Measurements from ENCODE around the gene FKBP15. TPM values are rescaled to one million over a fixed set of nuclear protein-coding genes. Genes with fewer than 3 reads are reported as not detected.

Gene FKBP15
- total RNA-seq, 4 donors from 2014 or later, result 18.1 to 23.0 (median 20.6) TPM

- Histone ChIP-seq H3K4me1 (no peaks in the 10 kb centered on the region), H3K27ac (replicated peaks in 1 of 4) (no peak overlapping the region), H3K4me3 (no peak overlapping the region), H3K9me3 (no peaks in the 10 kb centered on the region), H3K27me3 (no peaks in the 10 kb centered on the region), H3K36me3 (peaks cover 63 to 100% (median 91%) of the 10 kb centered on the region in 4 donors)
- peak; percentile 24 for DNase-seq (ENCODE audit: extremely low spot score)
- intact Hi-C loops (cut with DNase I), result no loop called here
- WGBS, result 95% methylated on average over 2 of the region's 2 CpGs
- no peak for TF ChIP-seq EP300 (IDR thresholded peaks at IDR 0.05)
- TF ChIP-seq CTCF (IDR thresholded peaks at IDR 0.05), result no peak
- no peak for TF ChIP-seq POLR2AphosphoS5 (IDR thresholded peaks at IDR 0.05)
- TF ChIP-seq POLR2A (IDR thresholded peaks at IDR 0.05; ENCODE audit: low read depth), result no peak
Observed at GRCh38 chr9:113183956-113184488, 37.1 kb downstream of the FKBP15 start.

GRCh38 chr9:113181165-113181564 lies 39.9 kb downstream of the FKBP15 start:
- Histone ChIP-seq H3K4me1 (no peaks in the 10 kb centered on the region), H3K4me3 (no peak overlapping the region), H3K27ac (replicated peaks in 1 of 4) (no peak overlapping the region), H3K9me3 (no peaks in the 10 kb centered on the region), H3K36me3 (peaks cover 62 to 100% (median 95%) of the 10 kb centered on the region in 4 donors), H3K27me3 (no peaks in the 10 kb centered on the region)
- intact Hi-C loops (cut with DNase I), result no loop called here
- peak; percentile 14 for DNase-seq (ENCODE audit: extremely low spot score)
- TF ChIP-seq CTCF (IDR thresholded peaks at IDR 0.05), result no peak
- no peak for TF ChIP-seq POLR2AphosphoS5 (IDR thresholded peaks at IDR 0.05)
- no peak for TF ChIP-seq EP300 (IDR thresholded peaks at IDR 0.05)
- TF ChIP-seq POLR2A (IDR thresholded peaks at IDR 0.05; ENCODE audit: low read depth), result no peak

GRCh38 chr9:113179839-113180238 lies 41.2 kb downstream of the FKBP15 start:
- TF ChIP-seq EP300 (IDR thresholded peaks at IDR 0.05) (no peak), CTCF (IDR thresholded peaks at IDR 0.05) (no peak), POLR2AphosphoS5 (IDR thresholded peaks at IDR 0.05) (no peak), POLR2A (IDR thresholded peaks at IDR 0.05; ENCODE audit: low read depth) (no peak)
- Histone ChIP-seq H3K9me3 (no peaks in the 10 kb centered on the region), H3K4me3 (no peak overlapping the region), H3K27me3 (no peaks in the 10 kb centered on the region), H3K27ac (replicated peaks in 1 of 4) (no peak overlapping the region), H3K36me3 (peaks cover 57 to 99% (median 89%) of the 10 kb centered on the region in 4 donors), H3K4me1 (no peaks in the 10 kb centered on the region)
- peak; percentile 7 for DNase-seq (ENCODE audit: extremely low spot score)
- WGBS, result 0% methylated on average over 1 of the region's 1 CpG
- intact Hi-C loops (cut with DNase I), result no loop called here

- WGBS, result 94% methylated on average over 1 of the region's 1 CpG
- Histone ChIP-seq H3K27ac (replicated peaks in 1 of 4) (no peak overlapping the region), H3K4me1 (no peaks in the 10 kb centered on the region), H3K27me3 (no peaks in the 10 kb centered on the region), H3K4me3 (no peak overlapping the region), H3K9me3 (no peaks in the 10 kb centered on the region), H3K36me3 (peaks cover 61 to 97% (median 86%) of the 10 kb centered on the region in 4 donors)
- intact Hi-C loops (cut with DNase I), result no loop called here
- TF ChIP-seq EP300 (IDR thresholded peaks at IDR 0.05) (no peak), POLR2A (IDR thresholded peaks at IDR 0.05; ENCODE audit: low read depth) (no peak), CTCF (IDR thresholded peaks at IDR 0.05) (no peak), POLR2AphosphoS5 (IDR thresholded peaks at IDR 0.05) (no peak)
- peak; percentile 7 for DNase-seq (ENCODE audit: extremely low spot score)
Observed at GRCh38 chr9:113178087-113178486, 43.0 kb downstream of the FKBP15 start.

- H3K27me3 ChIP-seq, result no peaks in the 10 kb centered on the region
- peak; percentile 12 for DNase-seq (ENCODE audit: extremely low spot score)
- H3K36me3 ChIP-seq, result peaks cover 59 to 97% (median 86%) of the 10 kb centered on the region in 4 donors
- no peak for TF ChIP-seq CTCF (IDR thresholded peaks at IDR 0.05)
- TF ChIP-seq EP300 (IDR thresholded peaks at IDR 0.05), result no peak
- TF ChIP-seq POLR2A (IDR thresholded peaks at IDR 0.05; ENCODE audit: low read depth), result no peak
- no peak for TF ChIP-seq POLR2AphosphoS5 (IDR thresholded peaks at IDR 0.05)
- H3K9me3 ChIP-seq, result no peaks in the 10 kb centered on the region
- 88% methylated on average over 2 of the region's 2 CpGs for WGBS
- intact Hi-C loops (cut with DNase I), result no loop called here
- no peak overlapping the region for H3K27ac ChIP-seq (replicated peaks in 1 of 4)
- no peak overlapping the region for H3K4me3 ChIP-seq
- no peaks in the 10 kb centered on the region for H3K4me1 ChIP-seq
Observed at GRCh38 chr9:113177251-113177650, 43.8 kb downstream of the FKBP15 start.

Measured in esophagus muscularis mucosa (tissue), 4 donors.